HG03354 (cell line): ENCODE measurements around the gene USP7.
"Not testable (repeated sequence)": the region's sequence is repeated elsewhere in the genome, so short reads cannot be mapped to it uniquely, and the experiment has no call there.

Experiments
- ATAC-seq: cut with Tn5 transposase; IDR thresholded peaks from one replicate; pipeline ENCODE4 v1.9.1; 2021; ENCODE audit warnings: mild to moderate bottlenecking; ENCODE audit not compliant: unreplicated experiment, poor library complexity, severe bottlenecking

The USP7 gene

DNA sequence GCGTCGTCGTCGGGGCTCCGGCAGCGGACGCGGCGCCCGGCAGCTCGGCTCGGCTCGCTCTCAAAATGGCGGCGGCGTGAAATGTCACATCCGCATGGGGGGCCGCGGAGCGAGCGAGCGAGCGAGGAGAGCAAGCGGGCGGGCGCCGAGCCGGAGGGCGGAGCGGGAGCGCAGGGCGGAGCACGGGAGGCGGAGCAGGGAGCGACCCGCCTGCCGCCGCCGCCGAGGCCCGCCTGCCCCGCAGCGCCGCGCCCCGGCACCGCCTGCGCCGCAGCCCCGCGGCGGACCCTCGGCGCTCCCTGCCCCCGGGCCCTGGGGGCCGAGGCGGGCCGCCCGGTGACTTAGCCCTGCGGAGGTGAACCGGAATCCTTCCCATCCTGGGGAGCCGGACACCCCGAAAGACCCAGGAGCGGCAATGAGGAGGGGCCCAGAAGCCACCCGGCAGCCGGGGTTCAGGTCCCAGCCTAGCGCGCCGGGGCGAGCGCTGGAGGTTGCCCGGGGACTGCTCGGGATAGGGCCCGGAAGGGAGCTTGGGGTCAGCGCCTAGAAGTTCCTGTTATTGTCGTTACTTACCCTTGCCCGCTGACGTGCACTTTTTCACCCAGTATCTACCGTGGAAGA is at the start of gene USP7:
USP7 (minus strand) TSS at position 86 of the 621 bp plus-strand sequence. CDS start 621 bp downstream, outside the sequence.
- ATAC-seq, result peak; percentile 79

DNA sequence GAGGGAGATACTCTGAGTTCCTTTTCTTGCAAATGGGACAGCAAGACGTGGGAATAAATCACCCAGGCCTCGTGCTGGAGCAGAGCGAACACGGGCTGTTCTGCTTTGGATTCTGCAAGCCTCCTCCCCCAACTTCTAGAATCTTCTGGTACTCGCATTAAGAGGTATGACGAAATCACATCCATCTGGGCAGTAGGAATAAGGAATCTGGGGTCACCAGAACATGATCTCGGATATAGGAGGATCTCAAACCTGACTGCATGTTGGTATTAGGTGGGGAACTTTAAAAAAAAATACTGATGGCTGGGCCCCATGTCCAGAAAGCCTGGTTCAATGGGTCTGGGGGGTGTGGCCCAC is 49.8 kb upstream of the USP7 start:
- ATAC-seq, result no peak

GRCh38 chr16:9012848-9013507 is 49.3 kb upstream of the USP7 start:
- no peak for ATAC-seq

DNA sequence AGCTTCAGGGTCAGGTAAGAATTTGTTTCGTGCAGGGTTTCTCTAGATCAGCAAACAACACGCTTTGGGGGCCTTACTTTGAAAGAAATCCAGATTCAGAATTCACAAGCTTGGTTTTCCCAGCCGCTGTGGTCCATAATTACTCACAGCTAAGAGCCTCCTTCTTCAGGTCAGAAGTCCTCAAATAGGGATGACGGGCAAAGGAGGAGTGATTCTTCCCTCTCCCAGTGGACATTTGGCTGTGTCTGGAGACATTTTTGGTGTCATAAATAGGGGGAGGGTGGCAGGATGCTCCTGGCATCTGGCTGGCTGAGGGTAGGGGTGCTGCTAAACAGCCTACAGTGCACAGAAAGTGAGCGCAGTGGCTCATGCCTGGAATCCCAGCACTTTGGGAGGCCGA is 48.6 kb upstream of the USP7 start:
- no peak for ATAC-seq

- ATAC-seq, result peak; percentile 96
These were observed 45.0 kb upstream of the USP7 start for GRCh38 chr16:9008601-9009260.

DNA sequence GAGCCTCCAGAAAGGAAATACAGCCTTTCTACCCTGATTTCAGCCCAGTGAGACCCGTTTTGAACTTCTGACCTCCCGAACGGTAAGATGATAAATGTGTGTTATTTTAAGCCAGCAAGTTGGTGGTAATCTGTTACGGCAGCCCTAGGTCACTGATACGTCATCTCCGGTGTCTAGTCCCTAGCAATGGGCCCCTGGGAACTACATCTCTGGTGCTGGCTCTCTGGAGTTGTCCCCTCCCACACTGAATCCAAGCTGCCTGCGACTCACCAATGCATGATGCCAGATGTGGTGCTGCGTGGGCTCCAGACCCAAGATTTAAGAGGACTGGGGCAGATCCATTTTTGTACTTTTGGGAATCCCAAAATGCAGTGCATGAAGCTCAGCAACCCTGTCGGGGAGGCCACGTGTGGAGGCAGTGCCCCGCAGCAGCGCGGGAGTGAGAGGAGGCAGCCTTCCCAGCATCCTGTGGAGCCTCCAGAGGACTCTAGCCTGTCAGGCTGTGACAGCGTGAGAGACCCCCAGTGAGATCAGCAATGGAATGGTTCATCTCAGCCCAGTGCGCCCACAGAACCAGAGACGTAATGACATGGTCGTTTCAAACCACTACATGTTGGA is 43.6 kb upstream of the USP7 start:
- ATAC-seq, result no peak

GRCh38 chr16:9004183-9004582 is 40.5 kb upstream of the USP7 start:
- no peak for ATAC-seq

GRCh38 chr16:9003763-9004162 is 40.1 kb upstream of the USP7 start:
- no peak for ATAC-seq

GRCh38 chr16:9003322-9003721 is 39.6 kb upstream of the USP7 start:
- no peak for ATAC-seq

- ATAC-seq, result no peak
These were observed 38.3 kb upstream of the USP7 start for GRCh38 chr16:9002042-9002441.

DNA sequence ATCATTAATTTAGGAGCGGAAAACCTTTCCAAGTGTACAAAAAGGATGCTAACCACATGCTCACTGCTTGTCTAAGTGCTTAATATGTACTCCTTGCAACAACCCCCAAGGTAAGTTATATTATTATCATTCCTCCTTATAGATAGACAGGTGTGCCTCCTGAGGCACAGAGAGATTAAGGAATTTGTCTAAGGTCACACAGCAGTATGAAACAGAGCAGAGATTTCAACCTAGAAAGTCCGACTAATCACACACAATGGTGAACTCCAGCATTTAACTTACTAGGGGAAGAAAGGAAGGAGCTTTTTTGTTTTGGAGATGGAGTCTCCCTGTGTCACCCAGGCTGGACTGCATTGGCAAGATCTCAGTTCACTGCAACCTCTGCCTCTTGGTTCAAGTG is 37.0 kb upstream of the USP7 start:
- ATAC-seq, result no peak

DNA sequence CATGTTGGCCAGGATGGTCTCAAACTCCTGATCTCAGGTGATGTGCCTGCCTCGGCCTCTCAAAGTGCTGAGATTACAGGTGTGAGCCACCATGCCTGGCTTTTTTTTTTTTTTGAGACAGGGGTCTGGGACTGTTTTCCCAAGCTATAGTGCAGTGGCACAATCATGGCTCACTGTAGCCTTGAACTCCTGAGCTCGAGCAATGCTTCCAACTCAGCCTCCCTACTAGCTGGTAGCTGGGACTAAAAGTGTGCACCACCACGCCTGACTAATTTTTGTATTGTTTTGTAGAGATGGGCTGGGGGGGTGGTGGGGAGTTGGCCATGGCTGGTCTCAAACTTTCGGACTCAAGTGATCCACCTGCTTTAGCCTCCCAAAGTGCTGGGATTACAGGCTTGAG is 36.1 kb upstream of the USP7 start:
- no peak for ATAC-seq

GRCh38 chr16:8998108-8998507 is 34.4 kb upstream of the USP7 start:
- ATAC-seq, result no peak

GRCh38 chr16:8996891-8997290 is 33.2 kb upstream of the USP7 start:
- ATAC-seq, result no peak

DNA sequence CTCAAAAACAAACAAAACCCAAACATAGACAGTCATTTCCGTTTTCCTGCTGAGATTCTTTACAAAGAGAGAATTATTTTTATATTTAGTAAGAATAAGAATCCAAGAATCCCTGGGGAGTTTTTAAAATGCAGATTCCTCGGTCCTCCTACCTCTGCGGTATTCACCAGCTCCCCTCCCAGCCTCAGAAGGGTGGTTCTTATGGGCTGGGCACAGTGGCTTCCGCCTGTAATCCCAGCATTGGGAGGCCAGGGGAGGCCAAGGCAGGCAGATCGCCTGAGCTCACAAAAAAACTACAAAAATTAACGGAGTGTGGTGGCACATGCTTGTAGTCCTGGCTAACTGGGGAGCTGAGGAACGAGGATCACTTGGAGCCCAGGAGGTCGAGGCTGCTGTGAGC is 26.7 kb upstream of the USP7 start:
- no peak for ATAC-seq

DNA sequence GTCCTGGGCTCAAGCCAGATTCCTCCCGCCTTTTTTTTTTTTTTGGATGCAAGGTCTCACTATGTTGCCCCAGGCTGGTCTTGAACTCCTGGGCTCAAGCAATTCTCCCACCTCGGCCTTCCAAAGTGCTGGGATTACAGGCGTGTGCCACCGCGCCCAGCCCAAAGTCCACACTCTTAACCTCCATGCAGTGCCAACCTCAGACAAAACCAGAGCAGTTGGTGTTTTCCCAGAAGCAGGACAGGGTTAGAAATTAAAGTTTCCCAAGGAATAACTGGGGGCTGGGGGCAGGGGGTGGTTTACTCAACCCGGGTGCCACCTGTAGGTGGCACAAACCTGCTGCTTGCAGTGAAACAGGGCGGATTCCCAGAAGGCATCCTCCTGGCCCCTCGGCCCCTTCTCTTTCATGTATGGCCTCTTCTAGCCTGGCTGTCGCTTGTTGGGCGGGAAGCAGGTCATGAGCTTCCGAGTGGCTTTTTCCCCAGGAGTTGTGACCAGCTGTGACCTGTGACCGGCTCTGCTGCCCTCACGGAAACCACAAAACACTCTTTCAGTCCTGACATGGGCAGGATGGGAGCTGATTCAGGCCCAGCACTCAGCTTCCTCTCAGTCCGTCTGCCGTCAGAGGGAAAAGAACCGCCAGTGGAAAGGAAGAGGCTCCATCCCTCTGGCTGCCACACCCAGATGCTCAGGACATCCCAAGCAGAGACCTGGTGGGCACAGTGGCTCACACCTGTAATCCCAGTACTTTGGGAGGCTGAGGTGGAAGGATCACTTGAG is 25.6 kb upstream of the USP7 start:
- ATAC-seq, result no peak

- no peak for ATAC-seq
These were observed 23.1 kb upstream of the USP7 start for GRCh38 chr16:8986818-8987191.

- no peak for ATAC-seq
These were observed 22.4 kb upstream of the USP7 start for GRCh38 chr16:8986111-8986510.

- ATAC-seq, result no peak
These were observed 19.1 kb upstream of the USP7 start for GRCh38 chr16:8982816-8983215.

DNA sequence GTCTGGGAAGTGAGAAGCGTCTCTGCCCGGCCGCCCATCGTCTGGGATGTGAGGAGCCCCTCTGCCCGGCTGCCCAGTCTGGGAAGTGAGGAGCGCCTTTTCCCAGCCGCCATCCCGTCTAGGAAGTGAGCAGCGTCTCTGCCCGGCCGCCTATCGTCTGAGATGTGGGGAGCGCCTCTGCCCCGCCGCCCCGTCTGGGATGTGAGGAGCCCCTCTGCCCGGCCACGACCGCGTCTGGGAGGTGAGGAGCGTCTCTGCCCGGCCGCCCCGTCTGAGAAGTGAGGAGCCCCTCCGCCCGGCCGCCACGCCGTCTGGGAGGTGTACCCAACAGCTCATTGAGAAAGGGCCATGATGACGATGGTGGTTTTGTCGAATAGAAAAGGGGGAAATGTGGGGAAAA is 18.2 kb upstream of the USP7 start:
- not testable (repeated sequence) for ATAC-seq
